ENCODE data around the gene SH3PXD2B.
"Not testable (repeated sequence)": the region's sequence is repeated elsewhere in the genome, so short reads cannot be mapped to it uniquely, and the experiment has no call there.

SH3PXD2B gene

DNA sequence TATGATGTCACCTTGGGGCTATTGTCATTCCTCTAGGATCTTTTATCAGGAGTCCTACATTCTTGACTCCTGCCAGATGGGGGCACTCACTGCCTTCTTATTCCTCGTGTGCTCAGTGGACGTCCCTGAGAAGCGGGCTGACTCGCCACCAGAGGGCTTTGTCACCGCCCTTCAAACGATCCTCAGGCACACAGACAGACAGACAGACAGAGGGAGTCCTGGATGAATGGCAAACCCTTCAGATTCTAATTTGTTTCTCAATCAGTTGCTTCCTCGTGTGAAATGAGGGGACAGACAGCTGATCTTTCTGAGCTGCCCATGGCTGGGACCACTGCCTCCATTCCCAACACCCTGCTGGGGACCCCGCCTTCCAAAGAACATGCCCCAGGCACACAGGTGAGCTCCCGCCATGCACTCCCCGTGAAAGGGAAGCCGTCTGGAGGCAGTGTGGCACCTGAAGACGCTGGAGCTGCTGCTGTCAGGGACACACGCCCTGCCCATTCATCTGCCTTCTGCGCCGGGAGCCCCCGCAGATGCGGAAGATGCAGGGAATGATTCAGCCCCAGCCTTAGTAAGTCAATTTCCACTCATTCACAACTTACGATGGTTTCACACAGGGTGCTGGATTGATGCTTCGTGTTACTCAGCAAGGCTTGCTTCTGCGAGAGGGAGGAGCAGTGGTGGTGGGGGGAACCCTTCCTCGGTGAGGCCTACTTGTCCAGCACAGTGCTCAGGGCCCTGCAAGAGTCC is 24.9 kb upstream of the SH3PXD2B start:
- TF ChIP-seq, protein P1, sequence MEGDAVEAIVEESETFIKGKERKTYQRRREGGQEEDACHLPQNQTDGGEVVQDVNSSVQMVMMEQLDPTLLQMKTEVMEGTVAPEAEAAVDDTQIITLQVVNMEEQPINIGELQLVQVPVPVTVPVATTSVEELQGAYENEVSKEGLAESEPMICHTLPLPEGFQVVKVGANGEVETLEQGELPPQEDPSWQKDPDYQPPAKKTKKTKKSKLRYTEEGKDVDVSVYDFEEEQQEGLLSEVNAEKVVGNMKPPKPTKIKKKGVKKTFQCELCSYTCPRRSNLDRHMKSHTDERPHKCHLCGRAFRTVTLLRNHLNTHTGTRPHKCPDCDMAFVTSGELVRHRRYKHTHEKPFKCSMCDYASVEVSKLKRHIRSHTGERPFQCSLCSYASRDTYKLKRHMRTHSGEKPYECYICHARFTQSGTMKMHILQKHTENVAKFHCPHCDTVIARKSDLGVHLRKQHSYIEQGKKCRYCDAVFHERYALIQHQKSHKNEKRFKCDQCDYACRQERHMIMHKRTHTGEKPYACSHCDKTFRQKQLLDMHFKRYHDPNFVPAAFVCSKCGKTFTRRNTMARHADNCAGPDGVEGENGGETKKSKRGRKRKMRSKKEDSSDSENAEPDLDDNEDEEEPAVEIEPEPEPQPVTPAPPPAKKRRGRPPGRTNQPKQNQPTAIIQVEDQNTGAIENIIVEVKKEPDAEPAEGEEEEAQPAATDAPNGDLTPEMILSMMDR (conservative IDR thresholded peaks at IDR 0.05; ENCODE audit: low read depth, low read length), result peak; percentile 86
- peak; percentile 94 for DNase-seq (ENCODE audit: low read depth)
- no peak overlapping the region for H3K4me3 ChIP-seq (ENCODE audit: low read depth, low read length)

DNA sequence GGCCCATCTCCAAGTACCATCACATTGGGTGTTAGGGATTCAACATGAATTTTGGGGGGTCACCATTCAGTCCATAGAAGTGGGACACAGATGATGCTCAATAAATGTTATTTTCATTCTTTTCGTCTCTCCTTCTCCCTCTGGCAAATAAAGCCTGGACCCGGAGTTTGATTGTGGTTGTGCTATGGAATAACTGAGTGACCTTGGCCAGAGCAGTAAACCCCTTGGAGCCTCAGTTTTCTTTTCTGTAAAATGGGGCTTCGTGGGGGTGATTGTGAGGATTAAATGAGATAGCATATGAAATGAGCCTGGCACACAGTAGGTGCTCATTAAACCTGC is 24.3 kb upstream of the SH3PXD2B start:
- not testable (repeated sequence) for H3K4me3 ChIP-seq (ENCODE audit: low read depth, low read length); DNase-seq (ENCODE audit: low read depth)

DNA sequence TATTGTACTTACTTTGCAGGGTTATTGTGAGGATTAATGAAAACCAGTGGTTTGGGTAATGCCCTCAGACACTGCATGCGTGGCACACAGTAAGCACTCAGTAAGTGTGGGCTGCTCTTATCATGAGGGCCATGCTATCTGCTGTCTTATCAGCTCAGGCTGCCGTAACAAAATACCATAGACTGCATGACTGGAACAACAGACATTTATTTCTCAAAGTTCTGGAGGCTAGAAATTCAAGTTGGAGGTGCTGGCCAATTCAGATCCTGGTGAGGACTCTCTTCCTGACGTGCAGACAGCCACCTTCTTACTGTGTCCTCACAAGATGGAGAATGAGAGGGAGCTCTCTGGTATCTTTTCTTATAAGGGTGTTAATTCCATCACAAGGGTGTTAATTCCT is 23.9 kb upstream of the SH3PXD2B start:
- H3K4me3 ChIP-seq (ENCODE audit: low read depth, low read length), result no peak overlapping the region
- DNase-seq (ENCODE audit: low read depth), result no peak
- TF ChIP-seq, protein P1 (conservative IDR thresholded peaks at IDR 0.05; ENCODE audit: low read depth, low read length), result no peak

DNA sequence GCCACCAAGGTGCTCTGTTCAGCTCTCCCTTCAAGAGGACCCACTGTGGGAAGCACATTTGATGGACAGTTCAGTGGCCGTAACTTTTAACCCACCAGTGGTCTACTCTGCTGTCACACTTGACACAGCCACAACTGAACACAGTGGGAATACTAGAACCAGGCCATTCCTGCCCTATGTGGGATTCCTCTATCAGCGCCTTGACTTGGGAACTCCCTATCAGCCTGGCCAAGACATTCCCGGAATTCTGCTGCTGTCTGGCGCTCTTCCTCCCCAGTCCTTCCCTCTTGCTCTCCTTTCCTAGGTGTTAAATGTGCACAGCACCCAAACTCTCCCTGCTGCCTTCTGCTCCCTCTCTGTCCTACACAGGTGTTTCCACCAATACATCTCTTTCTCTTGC is 23.1 kb upstream of the SH3PXD2B start:
- DNase-seq (ENCODE audit: low read depth), result no peak
- TF ChIP-seq, protein P1 (conservative IDR thresholded peaks at IDR 0.05; ENCODE audit: low read depth, low read length), result no peak
- no peak overlapping the region for H3K4me3 ChIP-seq (ENCODE audit: low read depth, low read length)

DNA sequence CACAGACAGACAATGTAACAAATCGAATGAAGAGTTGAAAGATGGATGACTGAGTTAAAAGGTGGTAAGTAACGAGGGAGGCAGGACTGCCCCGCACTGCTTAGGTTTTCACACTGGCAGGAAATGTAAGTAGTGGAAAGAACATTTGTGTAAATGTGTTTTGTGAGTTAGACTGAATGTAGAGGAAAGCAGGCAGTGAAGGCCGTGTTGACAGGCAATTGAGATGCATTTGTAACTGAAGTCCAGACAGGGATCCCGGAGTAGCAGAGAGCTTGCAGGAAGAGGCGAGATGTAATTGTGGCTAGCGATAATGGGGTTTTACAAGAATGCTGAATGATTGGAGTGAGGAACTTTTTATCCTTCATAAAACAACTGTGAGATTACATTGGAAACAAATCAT is 20.0 kb upstream of the SH3PXD2B start:
- TF ChIP-seq, protein P1 (conservative IDR thresholded peaks at IDR 0.05; ENCODE audit: low read depth, low read length), result no peak
- no peak overlapping the region for H3K4me3 ChIP-seq (ENCODE audit: low read depth, low read length)

DNA sequence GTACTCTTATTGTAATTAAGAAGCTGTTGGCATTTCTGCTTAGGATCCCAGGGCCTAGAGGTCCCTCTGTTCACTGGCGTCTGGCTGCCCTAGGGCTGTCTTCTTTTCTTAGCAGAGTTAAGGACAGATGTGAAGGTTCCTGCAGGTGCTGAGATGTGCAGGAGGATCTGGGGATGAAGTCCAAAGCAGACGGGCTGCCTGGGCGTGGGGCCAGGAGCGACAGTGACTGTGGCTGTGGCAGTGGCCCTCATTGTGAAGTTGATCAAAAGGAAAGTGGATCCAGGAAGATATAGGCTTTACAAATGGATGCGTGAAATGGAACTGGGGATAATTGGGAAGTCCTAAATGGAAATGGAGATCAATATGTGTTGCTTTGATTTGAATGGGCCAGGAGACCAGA is 19.1 kb upstream of the SH3PXD2B start:
- no peak for DNase-seq (ENCODE audit: low read depth)
- TF ChIP-seq, protein P1 (conservative IDR thresholded peaks at IDR 0.05; ENCODE audit: low read depth, low read length), result no peak
- no peak overlapping the region for H3K4me3 ChIP-seq (ENCODE audit: low read depth, low read length)

More for the DNA sequence above, 20.0 kb upstream of the SH3PXD2B start:
- DNase-seq (ENCODE audit: low read depth), result no peak

DNA sequence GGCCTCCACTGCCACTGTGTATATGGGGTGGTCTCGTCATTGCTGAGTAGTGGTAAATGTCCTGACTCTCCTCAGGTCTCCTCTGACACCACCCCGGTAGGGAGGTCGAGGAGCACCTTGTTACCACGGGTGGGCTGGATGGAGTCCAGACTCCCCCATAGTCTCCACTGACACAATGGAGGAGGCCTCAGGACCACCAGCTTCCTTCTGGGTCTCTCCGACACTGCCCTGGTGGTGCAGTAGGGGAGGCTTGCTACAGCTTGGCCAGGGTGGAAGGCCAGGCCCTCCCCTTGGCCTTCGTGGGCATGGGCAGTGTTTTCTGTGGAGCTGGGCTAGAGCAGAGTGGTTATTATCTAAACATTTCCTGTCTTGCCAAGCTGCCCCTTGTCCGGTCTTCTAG is 15.4 kb upstream of the SH3PXD2B start:
- TF ChIP-seq, protein P1 (conservative IDR thresholded peaks at IDR 0.05; ENCODE audit: low read depth, low read length), result no peak
- no peak for DNase-seq (ENCODE audit: low read depth)
- no peak overlapping the region for H3K4me3 ChIP-seq (ENCODE audit: low read depth, low read length)
